ENCODE results near the gene PABPN1L. TPM values are rescaled to one million over a fixed set of nuclear protein-coding genes. Genes with fewer than 3 reads are reported as not detected.

The PABPN1L gene
- total and polyA plus RNA-seq, 2 of the 8 experiments (the other 6 are each of a cell fraction or from before 2014, with no cell fraction given), result not detected

GRCh38 chr16:88878356-88878755 is 11.9 kb upstream of the PABPN1L start:
- Histone ChIP-seq H4K20me1 (replicated peaks in 1 of 2; ENCODE audit: control insufficient read depth in 1 of 2, insufficient read depth in 2 of 2, low read length in 2 of 2) (peaks cover 0 to 4% of the 10 kb centered on the region in 2 experiments), H3K14ac (ENCODE audit: insufficient read length) (no peak overlapping the region), H2BK120ac (replicated peaks; ENCODE audit: low read depth, low read length) (no peak overlapping the region), H2AK5ac (ENCODE audit: low read depth, low read length) (no peak overlapping the region), H4K8ac (ENCODE audit: extremely low read depth, insufficient read depth, low read length) (no peak overlapping the region), H3K27me3 (replicated peaks in 1 of 4; ENCODE audit: control insufficient read depth in 3 of 4, extremely low read depth in 1 of 4, insufficient read depth in 3 of 4, low read length in 3 of 4) (peaks cover 0 to 7% (median 1%) of the 10 kb centered on the region in 4 experiments; a peak in 2 of 7 replicates), H3K79me1 (ENCODE audit: low read depth, low read length) (no peaks in the 10 kb centered on the region; the same call in 1 of the 2 replicates), H3K23me2 (ENCODE audit: low read depth, low read length) (no peaks in the 10 kb centered on the region; the same call in 1 of the 2 replicates), H4K5ac (ENCODE audit: insufficient read length, low read depth, low read length) (no peak overlapping the region), H3K4me2 (ENCODE audit: insufficient read depth in 1 of 2, low read depth in 2 of 2, low read length in 2 of 2) (no peak overlapping the region), H2BK12ac (ENCODE audit: low read depth, low read length) (no peak overlapping the region), H3K56ac (replicated peaks; ENCODE audit: insufficient read length, low read depth, low read length) (no peak overlapping the region), H3K9me3 (ENCODE audit: insufficient read depth in 2 of 2, low read depth in 1 of 2, low read length in 1 of 2) (no peaks in the 10 kb centered on the region; a peak in 1 of 4 replicates), H3K23ac (ENCODE audit: insufficient read length) (no peak overlapping the region), H3K36me3 (ENCODE audit: control insufficient read depth in 2 of 4, insufficient read depth in 4 of 4, low read length in 3 of 4) (no peaks in the 10 kb centered on the region), H2BK5ac (ENCODE audit: low read depth, low read length) (no peak overlapping the region), H3K18ac (ENCODE audit: extremely low read depth, low read length) (no peak overlapping the region), H2BK20ac (ENCODE audit: low read length) (no peak overlapping the region), H3K79me2 (ENCODE audit: control insufficient read depth in 1 of 2, insufficient read depth in 2 of 2, low read length in 2 of 2) (no peaks in the 10 kb centered on the region), H3K4me3 (ENCODE audit: extremely low read depth in 1 of 4, insufficient read depth in 2 of 4, low read depth in 3 of 4, low read length in 4 of 4) (no peak overlapping the region), H2AFZ (ENCODE audit: low read length) (no peak overlapping the region), H2BK15ac (ENCODE audit: low read length) (no peak overlapping the region), H4K91ac (replicated peaks; ENCODE audit: insufficient read length, low read length) (no peak overlapping the region), H3K4me1 (replicated peaks in 1 of 4; ENCODE audit: control insufficient read depth in 3 of 4, insufficient read depth in 4 of 4, low read length in 3 of 4) (peaks cover 0 to 9% (median 4%) of the 10 kb centered on the region in 4 experiments; a peak in 4 of 7 replicates), H3K4ac (replicated peaks; ENCODE audit: insufficient read length, low read depth, low read length) (no peak overlapping the region), H3K27ac (ENCODE audit: low read depth, low read length) (no peak overlapping the region), H3K9ac (replicated peaks in 1 of 4; ENCODE audit: extremely low read depth in 1 of 4, low read depth in 3 of 4, low read length in 3 of 4) (no peak overlapping the region)
- ChIA-PET CTCF (ENCODE audit: partially characterized antibody) (interaction anchor here (0.6 to 4.4 kb wide), 6 partner anchors 9 to 392 kb away, joined by 3 to 15 read pairs (median 5); no protein-coding TSS in a partner anchor), POLR2A (ENCODE audit: partially characterized antibody) (no interaction called here)
- DNase-seq (ENCODE audit: low read depth in 1 of 2, low spot score in 2 of 2) (no peak), FAIRE-seq (no peak)
- WGBS, 2 experiments (ENCODE audit: extremely low coverage in 1 of 2, insufficient coverage in 1 of 2, insufficient read length in 1 of 2, insufficient replicate concordance in 2 of 2, low coverage in 1 of 2, low lambda C conversion rate in 2 of 2, missing lambda C conversion rate in 1 of 2), result 95% methylated on average over 17 of the region's 20 CpGs; no CpG with 5 or more reads in 1 of the 2 experiments
- TF ChIP-seq ZNF274 (IDR thresholded peaks at IDR 0.05; ENCODE audit: borderline replicate concordance, extremely low read depth, low read length) (no peak), BRCA1 (IDR thresholded peaks at IDR 0.05; ENCODE audit: low read depth, low read length) (no peak), HDAC2 (IDR thresholded peaks at IDR 0.05; ENCODE audit: borderline replicate concordance in 1 of 2, low read depth in 2 of 2, low read length in 2 of 2) (no peak), BACH1 (IDR thresholded peaks at IDR 0.05; ENCODE audit: low read length) (no peak), YY1 (IDR thresholded peaks at IDR 0.05; ENCODE audit: low read depth, low read length) (no peak), RXRA (IDR thresholded peaks at IDR 0.05; ENCODE audit: insufficient read depth, low read depth, low read length) (no peak), TCF12 (IDR thresholded peaks at IDR 0.05; ENCODE audit: low read depth, low read length) (no peak), CTBP2 (IDR thresholded peaks at IDR 0.05; ENCODE audit: borderline replicate concordance, insufficient read depth, insufficient read length, low read length) (no peak), NANOG (IDR thresholded peaks at IDR 0.05; ENCODE audit: insufficient read depth, low read depth, low read length, poor library complexity, severe bottlenecking) (no peak), TAF7 (optimal IDR thresholded peaks at IDR 0.05; ENCODE audit: borderline replicate concordance, low read depth, low read length) (no peak), CEBPB (IDR thresholded peaks at IDR 0.05; ENCODE audit: low read depth, low read length) (no peak)
- TF ChIP-seq, protein P1, sequence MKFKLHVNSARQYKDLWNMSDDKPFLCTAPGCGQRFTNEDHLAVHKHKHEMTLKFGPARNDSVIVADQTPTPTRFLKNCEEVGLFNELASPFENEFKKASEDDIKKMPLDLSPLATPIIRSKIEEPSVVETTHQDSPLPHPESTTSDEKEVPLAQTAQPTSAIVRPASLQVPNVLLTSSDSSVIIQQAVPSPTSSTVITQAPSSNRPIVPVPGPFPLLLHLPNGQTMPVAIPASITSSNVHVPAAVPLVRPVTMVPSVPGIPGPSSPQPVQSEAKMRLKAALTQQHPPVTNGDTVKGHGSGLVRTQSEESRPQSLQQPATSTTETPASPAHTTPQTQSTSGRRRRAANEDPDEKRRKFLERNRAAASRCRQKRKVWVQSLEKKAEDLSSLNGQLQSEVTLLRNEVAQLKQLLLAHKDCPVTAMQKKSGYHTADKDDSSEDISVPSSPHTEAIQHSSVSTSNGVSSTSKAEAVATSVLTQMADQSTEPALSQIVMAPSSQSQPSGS (IDR thresholded peaks at IDR 0.05; ENCODE audit: low read length), result no peak

Data from H1 (cell line).